Stomach (tissue), 9 donors: Measurements from ENCODE around the gene SLC6A3. TPM values are rescaled to one million over a fixed set of nuclear protein-coding genes. Genes with fewer than 3 reads are reported as not detected.

Experiments used
- DNase-seq, 2 donors: peaks; one replicate each; pipeline versions ENCODE4 v3.0.0 to v3.0.0-alpha.2; 2013 to 2019
- H3K27ac ChIP-seq, 5 donors: fragments of 200-600 bp in 4 of 5; sonication (generic) in 4 of 5; one replicate each; pipeline ENCODE4 v1.5.1; 2013 to 2019; ENCODE audit warnings: mild to moderate bottlenecking in 1 of 5, moderate library complexity in 1 of 5
- H3K27me3 ChIP-seq, 3 donors: fragments of 200-600 bp; sonication (generic); one replicate each; pipeline ENCODE4 v1.5.1; 2017 to 2019; ENCODE audit warnings: mixed run types in 1 of 3
- H3K36me3 ChIP-seq, 4 donors: fragments of 200-600 bp; sonication (generic); 1 replicate in 3 of 4; 2 replicates in 1 of 4; pipeline ENCODE4 v1.5.1; 2016 to 2019
- H3K4me1 ChIP-seq, 4 donors: fragments of 200-600 bp; sonication (generic); one replicate each; pipeline ENCODE4 v1.5.1; 2016 to 2019
- H3K4me3 ChIP-seq, 4 donors: fragments of 200-600 bp; sonication (generic) in 3 of 4; one replicate each; pipeline ENCODE4 v1.5.1; 2016 to 2019; ENCODE audit warnings: mild to moderate bottlenecking in 1 of 4
- H3K9me3 ChIP-seq, 4 donors: fragments of 200-600 bp; sonication (generic); one replicate each; pipeline ENCODE4 v1.5.1; 2016 to 2019
- EP300 ChIP-seq: sonication (generic); formaldehyde crosslinking; IDR thresholded peaks from one replicate; pipeline ENCODE4 v1.6.1; 2017; ENCODE audit warnings: antibody characterized with exemption
- POLR2A ChIP-seq, 4 donors: fragments of 450-650 bp; IDR thresholded peaks; one replicate each; pipeline ENCODE4 v1.6.1; 2016; ENCODE audit warnings: antibody characterized with exemption in 4 of 4, control low read depth in 2 of 4, mild to moderate bottlenecking in 1 of 4, moderate library complexity in 1 of 4
- POLR2AphosphoS5 ChIP-seq, 3 donors: sonication (generic); formaldehyde crosslinking; IDR thresholded peaks; one replicate each; pipeline ENCODE4 v1.6.1; 2016; ENCODE audit warnings: antibody characterized with exemption in 3 of 3
- WGBS, 5 donors: extraction: QIAGEN DNeasy Blood & Tissue Kit in 3 of 5; methylation state at CpG; one replicate each; pipeline versions ENCODE4 v1.1.5 to v1.1.7; 2013 to 2018; 5-methylcytosine and 5-hydroxymethylcytosine counted together
- intact Hi-C: fragments of 100-400 bp; cut with DNase I; formaldehyde crosslinking; loops from one replicate; pipeline ENCODE4 v1.15.1; 2023; ENCODE audit warnings: low total_unique reads
- polyA plus RNA-seq, 3 donors: library from polyadenylated mRNA; stranded (reverse); fragments of 200-250 nt; gene quantifications; one replicate each; pipeline ENCODE4 v1.2.3, GENCODE V29; 2013
- total RNA-seq, 5 donors: library from RNA; depleted of rRNA; stranded (reverse); fragments of >200 nt; gene quantifications; one replicate each; pipeline versions ENCODE4 v1.1.0 to v1.2.3, GENCODE V29; 2014 to 2016
- TF ChIP-seq, protein P1 (sequence below), 7 experiments: fragments of 450-650 bp in 4 of 7; fragments of 200-600 bp in 3 of 7; sonication (generic) in 3 of 7; IDR thresholded peaks; one replicate each; pipeline ENCODE4 v1.5.1; 2016 to 2019; ENCODE audit warnings: antibody characterized with exemption in 7 of 7, control low read depth in 2 of 7, mild to moderate bottlenecking in 1 of 7
- donor health status: healthy with polysubstance abuse.
- donor health status: Bipolar disorder and iron deficiency.
- donor health status: healthy.

Gene SLC6A3
- total and polyA plus RNA-seq, 8 donors: 0.05 TPM; not detected in 7

- no peak overlapping the region for H3K4me3 ChIP-seq
- 72 to 85% (median 81%) methylated on average over 23 to 32 of the region's 32 CpGs for WGBS, 5 donors
- H3K9me3 ChIP-seq: peaks cover 0 to 14% (median 8%) of the 10 kb centered on the region in 4 donors
- H3K4me1 ChIP-seq: no peaks in the 10 kb centered on the region
- DNase-seq: no peak
- no peak overlapping the region for H3K27ac ChIP-seq
- peaks cover 0 to 76% (median 26%) of the 10 kb centered on the region in 3 donors for H3K27me3 ChIP-seq
- TF ChIP-seq POLR2A (IDR thresholded peaks at IDR 0.05) (no peak), POLR2AphosphoS5 (IDR thresholded peaks at IDR 0.05) (no peak), EP300 (no peak)
- TF ChIP-seq, protein P1, sequence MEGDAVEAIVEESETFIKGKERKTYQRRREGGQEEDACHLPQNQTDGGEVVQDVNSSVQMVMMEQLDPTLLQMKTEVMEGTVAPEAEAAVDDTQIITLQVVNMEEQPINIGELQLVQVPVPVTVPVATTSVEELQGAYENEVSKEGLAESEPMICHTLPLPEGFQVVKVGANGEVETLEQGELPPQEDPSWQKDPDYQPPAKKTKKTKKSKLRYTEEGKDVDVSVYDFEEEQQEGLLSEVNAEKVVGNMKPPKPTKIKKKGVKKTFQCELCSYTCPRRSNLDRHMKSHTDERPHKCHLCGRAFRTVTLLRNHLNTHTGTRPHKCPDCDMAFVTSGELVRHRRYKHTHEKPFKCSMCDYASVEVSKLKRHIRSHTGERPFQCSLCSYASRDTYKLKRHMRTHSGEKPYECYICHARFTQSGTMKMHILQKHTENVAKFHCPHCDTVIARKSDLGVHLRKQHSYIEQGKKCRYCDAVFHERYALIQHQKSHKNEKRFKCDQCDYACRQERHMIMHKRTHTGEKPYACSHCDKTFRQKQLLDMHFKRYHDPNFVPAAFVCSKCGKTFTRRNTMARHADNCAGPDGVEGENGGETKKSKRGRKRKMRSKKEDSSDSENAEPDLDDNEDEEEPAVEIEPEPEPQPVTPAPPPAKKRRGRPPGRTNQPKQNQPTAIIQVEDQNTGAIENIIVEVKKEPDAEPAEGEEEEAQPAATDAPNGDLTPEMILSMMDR (IDR thresholded peaks at IDR 0.05): no peak
- H3K36me3 ChIP-seq: no peaks in the 10 kb centered on the region
- intact Hi-C loops: no loop called here
These were observed 50.1 kb downstream of the SLC6A3 start for GRCh38 chr5:1394881-1395860.

DNA sequence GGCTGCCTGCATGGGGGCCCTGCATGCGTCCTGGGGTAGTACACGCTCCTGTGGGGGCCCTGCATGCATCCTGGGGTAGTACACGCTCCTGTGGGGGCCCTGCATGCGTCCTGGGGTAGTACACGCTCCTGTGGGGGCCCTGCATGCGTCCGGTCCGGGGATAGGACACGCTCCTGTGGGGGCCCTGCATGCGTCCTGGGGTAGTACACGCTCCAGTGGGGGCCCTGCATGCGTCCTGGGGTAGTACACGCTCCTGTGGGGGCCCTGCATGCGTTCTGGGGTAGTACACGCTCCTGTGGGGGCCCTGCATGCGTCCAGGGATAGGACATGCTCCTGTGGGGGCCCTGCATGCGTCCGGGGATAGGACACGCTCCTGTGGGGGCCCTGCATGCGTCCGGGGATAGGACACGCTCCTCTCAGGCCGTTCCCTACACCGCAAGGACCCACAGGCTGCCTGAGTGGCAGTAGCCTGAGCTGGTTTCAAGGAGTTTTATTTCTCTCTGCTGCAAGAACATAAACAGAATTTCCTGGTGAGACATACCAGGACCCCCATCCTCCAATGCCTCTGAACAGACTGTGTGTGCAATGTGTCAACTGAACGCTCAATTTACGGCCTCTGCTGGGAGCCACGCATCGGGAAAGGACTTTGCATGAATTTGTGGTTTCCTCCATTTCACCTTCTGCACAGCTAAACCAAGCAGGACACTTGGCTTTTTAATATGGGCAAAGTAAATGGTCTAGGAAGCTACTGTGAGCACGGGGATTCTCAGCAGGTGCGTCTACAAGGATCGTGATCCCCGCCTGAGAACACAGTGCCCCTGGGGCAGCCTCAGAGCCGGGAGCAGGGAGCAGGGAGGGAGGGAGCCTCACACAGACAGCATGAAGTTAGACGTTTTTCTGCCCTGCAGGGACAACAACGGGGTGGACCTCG is 51.4 kb downstream of the SLC6A3 start:
- Histone ChIP-seq H3K4me3 (no peak overlapping the region), H3K27ac (no peak overlapping the region), H3K27me3 (peaks cover 0 to 79% (median 26%) of the 10 kb centered on the region in 3 donors), H3K4me1 (no peaks in the 10 kb centered on the region), H3K36me3 (no peaks in the 10 kb centered on the region), H3K9me3 (peaks cover 0 to 3% (median 0%) of the 10 kb centered on the region in 4 donors)
- intact Hi-C loops: no loop called here
- DNase-seq: no peak
- WGBS, 5 donors: 52 to 70% (median 67%) methylated on average over 26 to 36 of the region's 36 CpGs
- no peak for TF ChIP-seq EP300
- TF ChIP-seq POLR2A (IDR thresholded peaks at IDR 0.05): no peak
- TF ChIP-seq POLR2AphosphoS5 (IDR thresholded peaks at IDR 0.05): no peak
- TF ChIP-seq, protein P1 (IDR thresholded peaks at IDR 0.05): no peak

GRCh38 chr5:1392801-1393565 is 52.3 kb downstream of the SLC6A3 start:
- Histone ChIP-seq H3K9me3 (no peaks in the 10 kb centered on the region), H3K36me3 (no peaks in the 10 kb centered on the region), H3K4me3 (no peak overlapping the region), H3K4me1 (no peaks in the 10 kb centered on the region), H3K27ac (no peak overlapping the region), H3K27me3 (peaks cover 0 to 85% (median 26%) of the 10 kb centered on the region in 3 donors)
- 60 to 71% (median 67%) methylated on average over 21 to 22 of the region's 22 CpGs for WGBS, 5 donors
- TF ChIP-seq, protein P1 (IDR thresholded peaks at IDR 0.05): no peak
- TF ChIP-seq EP300: no peak
- intact Hi-C loops: no loop called here
- no peak for DNase-seq
